GM23248 (cell line): Measurements from ENCODE around the gene ERCC6L. TPM values are rescaled to one million over a fixed set of nuclear protein-coding genes. Genes with fewer than 3 reads are reported as not detected.

Experiments used
- DNase-seq: peaks from one replicate; pipeline ENCODE4 v3.0.0-alpha.2; 2015
- H2AFZ ChIP-seq: fragments of 200-600 bp; sonication (generic); 2 replicates; pipeline ENCODE4 v1.6.1; 2016; ENCODE audit warnings: antibody characterized with exemption
- H3F3A ChIP-seq: fragments of 200-600 bp; sonication (generic); 2 replicates; pipeline ENCODE4 v1.6.1; 2016; ENCODE audit warnings: mild to moderate bottlenecking, antibody characterized with exemption, mixed run types; ENCODE audit not compliant: insufficient read depth
- H3K27ac ChIP-seq: fragments of 200-600 bp; sonication (generic); 2 replicates; pipeline ENCODE4 v1.5.1; 2016; ENCODE audit warnings: mild to moderate bottlenecking
- H3K27me3 ChIP-seq: fragments of 200-600 bp; sonication (generic); replicated peaks from 2 replicates; pipeline ENCODE4 v1.6.1; 2016; ENCODE audit warnings: mild to moderate bottlenecking; ENCODE audit not compliant: insufficient read depth
- H3K36me3 ChIP-seq: fragments of 200-600 bp; sonication (generic); 2 replicates; pipeline ENCODE4 v1.6.1; 2016; ENCODE audit warnings: low read depth, mild to moderate bottlenecking
- H3K4me1 ChIP-seq: fragments of 200-600 bp; sonication (generic); 2 replicates; pipeline ENCODE4 v1.6.1; 2016; ENCODE audit warnings: mild to moderate bottlenecking; ENCODE audit not compliant: insufficient read depth
- H3K4me2 ChIP-seq: fragments of 200-600 bp; sonication (generic); one replicate; pipeline ENCODE4 v1.6.1; 2016; ENCODE audit warnings: mild to moderate bottlenecking; ENCODE audit not compliant: unreplicated experiment
- H3K4me3 ChIP-seq: fragments of 200-600 bp; sonication (generic); 2 replicates; pipeline ENCODE4 v1.5.1; 2016; ENCODE audit warnings: mild to moderate bottlenecking
- H3K79me2 ChIP-seq: fragments of 200-600 bp; sonication (generic); 2 replicates; pipeline ENCODE4 v1.6.1; 2016; ENCODE audit warnings: mild to moderate bottlenecking; ENCODE audit not compliant: insufficient read depth
- H3K9ac ChIP-seq: fragments of 200-600 bp; sonication (generic); 2 replicates; pipeline ENCODE4 v1.6.1; 2016; ENCODE audit warnings: mild to moderate bottlenecking
- H3K9me2 ChIP-seq: fragments of 200-600 bp; sonication (generic); 2 replicates; pipeline ENCODE4 v1.6.1; 2016; ENCODE audit warnings: mixed run types, mild to moderate bottlenecking, moderate library complexity; ENCODE audit not compliant: insufficient read depth
- H3K9me3 ChIP-seq: fragments of 200-600 bp; sonication (generic); one replicate; pipeline ENCODE4 v1.6.1; 2017; ENCODE audit warnings: low read depth
- H4K20me1 ChIP-seq: fragments of 200-600 bp; sonication (generic); 2 replicates; pipeline ENCODE4 v1.6.0; 2016; ENCODE audit not compliant: insufficient read depth
- EZH2 ChIP-seq: fragments of 200-600 bp; sonication (generic); IDR thresholded peaks from 2 replicates; pipeline ENCODE4 v1.6.1; 2018; ENCODE audit warnings: antibody characterized with exemption, mild to moderate bottlenecking; ENCODE audit not compliant: insufficient read depth, poor library complexity, severe bottlenecking
- EZH2phosphoT487 ChIP-seq: fragments of 200-600 bp; sonication (generic); IDR thresholded peaks from 2 replicates; pipeline ENCODE4 v1.6.1; 2018; ENCODE audit warnings: antibody characterized with exemption, moderate library complexity, mild to moderate bottlenecking, low read depth; ENCODE audit not compliant: insufficient read depth
- WGBS, 2 experiments: methylation state at CpG; one replicate each; pipeline ENCODE4 v1.1.6; 2015 to 2017; ENCODE audit warnings: low lambda C conversion rate in 2 of 2, low coverage in 1 of 2; ENCODE audit errors: missing lambda C conversion rate in 2 of 2; 5-methylcytosine and 5-hydroxymethylcytosine counted together
- in situ Hi-C: fragments of 300-500 bp; cut with MboI; formaldehyde crosslinking; loops from 2 replicates; pipeline ENCODE4 v1.15.0; 2020
- polyA plus RNA-seq: library from polyadenylated mRNA; unstranded; fragments of >200 nt; fragmentation: Nextera tagmentation; extraction: Ambion mirVana; gene quantifications from 2 replicates; pipeline ENCODE4 v1.2.1, GENCODE V29; 2016
- total RNA-seq: library from RNA; depleted of rRNA; stranded (reverse); fragments of >200 nt; shearing (Covaris generic); gene quantifications from 2 replicates; pipeline ENCODE4 v1.2.3, GENCODE V29; 2014

ERCC6L gene
- total and polyA plus RNA-seq, 2 experiments from 2014 or later: 1.9 to 2.1 TPM

GRCh38 chrX:72255864-72256263 is 17.0 kb upstream of the ERCC6L start:
- WGBS, 2 experiments: 93 to 96% methylated on average over 7 of the region's 7 CpGs
- DNase-seq: no peak
- no peaks in the 10 kb centered on the region for H3K9me2 ChIP-seq
- no peaks in the 10 kb centered on the region for H3K9me3 ChIP-seq
- no peaks in the 10 kb centered on the region for H4K20me1 ChIP-seq
- no peaks in the 10 kb centered on the region for H3K79me2 ChIP-seq
- no peak for TF ChIP-seq EZH2
- TF ChIP-seq EZH2phosphoT487: no peak
- no peak overlapping the region for H3K27ac ChIP-seq
- no peak overlapping the region for H3K9ac ChIP-seq
- H3K36me3 ChIP-seq: no peaks in the 10 kb centered on the region
- no peak overlapping the region for H3K4me2 ChIP-seq
- no peak overlapping the region for H2AFZ ChIP-seq
- H3K4me3 ChIP-seq: no peak overlapping the region
- no peaks in the 10 kb centered on the region for H3K27me3 ChIP-seq
- H3K4me1 ChIP-seq: 0 out of 2 replicates have a peak, but pooled peaks cover 4% of the 10 kb centered on the region
- in situ Hi-C loops: no loop called here
- H3F3A ChIP-seq: no peaks in the 10 kb centered on the region

GRCh38 chrX:72255445-72255844 is 16.6 kb upstream of the ERCC6L start:
- TF ChIP-seq EZH2: no peak
- TF ChIP-seq EZH2phosphoT487: no peak
- Histone ChIP-seq H3K27ac (no peak overlapping the region), H3K4me1 (0 out of 2 replicates have a peak, but pooled peaks cover 4% of the 10 kb centered on the region), H3K9ac (no peak overlapping the region), H4K20me1 (no peaks in the 10 kb centered on the region), H3K79me2 (no peaks in the 10 kb centered on the region), H3K27me3 (no peaks in the 10 kb centered on the region), H3K4me2 (no peak overlapping the region), H2AFZ (no peak overlapping the region), H3K9me3 (no peaks in the 10 kb centered on the region), H3F3A (no peaks in the 10 kb centered on the region), H3K9me2 (no peaks in the 10 kb centered on the region), H3K36me3 (no peaks in the 10 kb centered on the region), H3K4me3 (no peak overlapping the region)
- WGBS, 2 experiments: 33 to 38% methylated on average over 4 to 23 of the region's 24 CpGs
- in situ Hi-C loops: no loop called here
- no peak for DNase-seq

GRCh38 chrX:72254816-72255215 is 16.0 kb upstream of the ERCC6L start:
- H3K9me3 ChIP-seq: no peaks in the 10 kb centered on the region
- H3K4me1 ChIP-seq: 0 out of 2 replicates have a peak, but pooled peaks cover 4% of the 10 kb centered on the region
- no peaks in the 10 kb centered on the region for H3K79me2 ChIP-seq
- H3K4me3 ChIP-seq: no peak overlapping the region
- WGBS, 2 experiments: 10 to 29% methylated on average over 2 to 17 of the region's 17 CpGs
- no peak overlapping the region for H3K27ac ChIP-seq
- no peak overlapping the region for H3K9ac ChIP-seq
- no peak overlapping the region for H2AFZ ChIP-seq
- in situ Hi-C loops: no loop called here
- TF ChIP-seq EZH2: no peak
- no peak for TF ChIP-seq EZH2phosphoT487
- no peaks in the 10 kb centered on the region for H4K20me1 ChIP-seq
- H3K4me2 ChIP-seq: no peak overlapping the region
- H3K36me3 ChIP-seq: no peaks in the 10 kb centered on the region
- DNase-seq: no peak
- no peaks in the 10 kb centered on the region for H3K27me3 ChIP-seq
- H3K9me2 ChIP-seq: no peaks in the 10 kb centered on the region
- no peaks in the 10 kb centered on the region for H3F3A ChIP-seq

- in situ Hi-C loops: no loop called here
- 0 out of 2 replicates have a peak, but pooled peaks cover 4% of the 10 kb centered on the region for H3K4me1 ChIP-seq
- H3K4me2 ChIP-seq: no peak overlapping the region
- no peaks in the 10 kb centered on the region for H3K27me3 ChIP-seq
- no peak overlapping the region for H2AFZ ChIP-seq
- TF ChIP-seq EZH2phosphoT487 (no peak), EZH2 (no peak)
- no peak overlapping the region for H3K27ac ChIP-seq
- no peaks in the 10 kb centered on the region for H4K20me1 ChIP-seq
- no peaks in the 10 kb centered on the region for H3K9me2 ChIP-seq
- H3K79me2 ChIP-seq: no peaks in the 10 kb centered on the region
- H3K36me3 ChIP-seq: no peaks in the 10 kb centered on the region
- DNase-seq: no peak
- no peaks in the 10 kb centered on the region for H3F3A ChIP-seq
- no peak overlapping the region for H3K4me3 ChIP-seq
- no peak overlapping the region for H3K9ac ChIP-seq
- H3K9me3 ChIP-seq: no peaks in the 10 kb centered on the region
Measured at GRCh38 chrX:72253686-72254085, 14.9 kb upstream of the ERCC6L start.
